Stimulated activated naive CD4-positive, alpha-beta T cell (primary cell): ENCODE data around the gene TMEM260.

Source experiments
- DNase-seq, 6 experiments: peaks; one replicate each; lab custom pipeline; 2025; lab: John Stamatoyannopoulos, UW

Gene TMEM260

GRCh38 chr14:56579345-56580220 is at the start of gene TMEM260:
TSS of gene TMEM260 (plus strand) at chr14:56579798. CDS start at chr14:56579915, 117 bp downstream.
- DNase-seq: peak; percentile 78 to 99 (median 90)

- no peak for DNase-seq
These were observed 47.1 kb upstream of the TMEM260 start for GRCh38 chr14:56532546-56532945.

DNA sequence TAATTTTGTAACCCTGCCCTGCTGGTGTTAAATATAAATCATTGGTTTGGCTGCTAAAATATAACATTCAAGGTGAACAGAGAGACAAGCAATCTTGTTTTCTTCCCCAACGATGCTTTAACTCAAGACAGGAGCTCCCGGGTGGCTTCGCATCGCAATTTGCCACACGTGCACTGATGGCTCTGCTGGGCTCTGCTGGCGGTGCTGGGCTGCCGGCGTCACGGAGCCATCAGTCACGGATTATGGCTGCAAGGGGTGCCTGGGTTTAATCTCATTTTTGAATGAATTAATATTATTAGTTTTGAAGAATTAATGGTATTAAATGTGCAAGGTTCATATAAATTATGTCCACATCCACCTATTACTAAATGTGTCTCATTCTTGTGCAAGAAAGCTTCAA is 44.9 kb upstream of the TMEM260 start:
- DNase-seq: no peak

DNA sequence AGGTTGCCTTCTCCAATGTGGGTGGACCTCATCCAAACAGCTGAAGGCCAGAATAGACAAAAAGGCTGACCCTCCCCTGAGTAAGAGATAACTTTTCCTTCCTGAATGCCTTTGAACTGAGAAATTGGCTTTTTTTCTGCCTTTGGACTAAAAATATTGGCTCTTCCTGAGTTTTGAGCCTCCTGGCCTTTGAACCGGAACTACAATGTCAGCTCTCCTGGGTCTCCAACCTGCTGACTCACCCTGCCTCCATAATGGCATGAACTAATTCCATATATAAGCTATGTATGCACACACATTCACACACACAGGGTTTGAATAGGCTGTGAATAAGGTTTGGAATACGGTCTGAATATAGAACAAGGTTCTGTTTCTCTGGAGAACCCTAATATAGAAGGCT is 39.7 kb upstream of the TMEM260 start:
- DNase-seq: no peak

DNA sequence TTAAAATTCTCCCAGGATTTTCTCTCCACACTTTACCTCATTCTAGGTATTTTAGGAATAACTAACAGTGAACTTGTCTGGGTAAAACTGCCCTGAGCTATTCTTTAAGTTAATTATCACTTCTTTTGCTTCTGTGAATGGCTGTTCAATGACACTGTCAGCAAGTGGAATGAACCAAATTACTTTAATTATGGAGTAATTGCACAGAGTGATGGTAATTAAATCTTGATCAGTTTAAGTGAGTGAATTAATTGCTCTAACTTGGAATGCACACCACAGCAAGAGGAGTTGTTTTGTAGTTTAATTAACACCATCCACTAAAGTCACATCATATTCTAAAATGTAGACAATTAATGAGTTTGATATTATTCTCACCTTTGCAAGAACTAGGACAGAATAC is 36.2 kb upstream of the TMEM260 start:
- no peak for DNase-seq

GRCh38 chr14:56549721-56550120 is 29.9 kb upstream of the TMEM260 start:
- no peak for DNase-seq

GRCh38 chr14:56552615-56553014 is 27.0 kb upstream of the TMEM260 start:
- no peak for DNase-seq

GRCh38 chr14:56554301-56554700 is 25.3 kb upstream of the TMEM260 start:
- no peak for DNase-seq

- DNase-seq: no peak
These were observed 23.6 kb upstream of the TMEM260 start for GRCh38 chr14:56555921-56556570.

DNA sequence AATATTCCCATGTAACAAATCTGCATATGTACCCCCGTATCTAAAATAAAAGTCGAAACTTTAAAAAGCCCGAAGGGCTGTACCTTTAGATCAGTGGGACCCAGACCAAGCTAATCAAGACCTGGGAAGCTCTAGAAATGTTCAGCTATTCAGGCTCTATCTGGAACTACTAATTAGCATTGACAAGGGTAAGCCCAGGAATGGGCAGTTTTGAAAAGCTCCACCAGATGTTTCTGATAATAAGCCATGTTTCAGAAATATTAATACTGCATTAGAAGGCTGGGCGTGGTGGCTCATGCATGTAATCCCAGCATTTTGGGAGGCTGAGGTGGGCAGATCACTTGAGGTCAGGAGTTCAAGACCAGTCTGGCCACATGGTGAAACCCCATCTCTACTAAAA is 20.4 kb upstream of the TMEM260 start:
- DNase-seq: no peak

DNA sequence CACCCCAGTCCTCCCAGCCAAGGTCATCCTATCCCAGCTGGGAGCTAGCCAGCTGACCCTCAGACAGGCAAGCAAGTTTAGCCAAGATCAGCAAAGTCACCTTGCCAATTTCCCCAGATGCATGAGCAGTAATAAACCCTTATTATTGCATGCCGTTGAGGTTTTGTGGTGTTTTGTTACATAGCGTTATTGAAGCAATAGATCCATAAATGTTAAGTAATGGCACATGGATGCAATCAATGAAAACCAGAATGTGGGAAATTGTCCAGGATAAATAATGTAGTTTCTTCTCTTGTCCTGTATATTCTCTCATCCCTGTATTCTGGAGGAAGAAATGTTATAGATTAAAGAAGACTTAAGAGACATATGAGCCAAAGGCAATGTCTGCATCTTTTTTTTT is 18.0 kb upstream of the TMEM260 start:
- no peak for DNase-seq

- no peak for DNase-seq
These were observed 16.7 kb upstream of the TMEM260 start for GRCh38 chr14:56562883-56563282.

GRCh38 chr14:56569174-56569573 is 10.4 kb upstream of the TMEM260 start:
- no peak for DNase-seq

DNA sequence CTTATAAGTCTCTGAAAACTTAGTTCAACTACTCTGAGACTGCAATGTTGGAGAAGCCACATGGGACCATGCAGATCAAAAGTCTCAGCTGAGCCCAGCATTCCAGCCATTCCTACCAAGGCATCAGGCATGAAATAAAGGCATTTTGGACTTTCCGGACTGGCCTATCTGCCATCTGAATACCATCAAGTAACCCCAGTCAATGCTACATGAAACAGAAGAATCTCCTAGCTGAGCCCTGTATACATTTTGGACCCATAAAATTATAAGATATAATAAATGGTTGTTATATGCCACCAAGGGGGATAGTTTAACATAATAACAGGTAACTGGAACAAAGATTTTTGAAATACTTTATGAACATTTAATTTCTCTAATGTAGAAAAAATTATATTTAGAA is 9.3 kb upstream of the TMEM260 start:
- no peak for DNase-seq

GRCh38 chr14:56580221-56580711 is 668 bp downstream of the TMEM260 start:
- peak in 1 of 6 experiments; percentile 32 for DNase-seq

DNA sequence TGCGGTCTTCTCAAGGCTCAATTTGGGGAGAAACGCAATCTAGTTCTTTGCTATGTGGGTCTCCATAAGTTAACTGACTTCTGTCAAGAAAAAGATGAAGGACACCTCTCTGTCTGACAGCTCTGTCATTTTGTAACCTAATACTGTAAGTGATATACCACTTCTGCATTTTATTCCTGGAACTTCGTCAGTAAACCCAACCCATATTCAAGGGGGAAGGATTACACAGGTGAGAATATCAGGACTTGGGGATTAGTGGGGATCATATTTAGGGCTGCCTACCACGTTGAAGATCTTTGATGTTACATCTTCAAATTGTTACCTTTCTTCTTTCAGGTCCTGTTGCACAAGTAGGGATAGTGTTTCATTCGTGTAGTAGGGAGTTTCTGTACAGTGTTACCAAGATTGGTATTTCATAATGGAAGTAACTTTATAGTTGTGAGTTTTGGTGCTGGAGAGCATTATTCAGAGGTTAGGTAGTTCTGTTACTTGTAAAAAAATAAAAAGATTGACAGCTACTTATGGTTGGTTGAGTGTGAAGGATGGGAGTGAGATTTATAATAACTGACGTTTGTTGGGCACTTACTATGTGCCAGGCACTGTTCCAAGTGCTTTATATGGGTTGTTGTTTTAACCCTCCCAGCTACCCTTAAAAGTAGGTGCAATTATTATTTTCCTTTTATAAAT is 1.6 kb downstream of the TMEM260 start:
- DNase-seq: no peak

DNA sequence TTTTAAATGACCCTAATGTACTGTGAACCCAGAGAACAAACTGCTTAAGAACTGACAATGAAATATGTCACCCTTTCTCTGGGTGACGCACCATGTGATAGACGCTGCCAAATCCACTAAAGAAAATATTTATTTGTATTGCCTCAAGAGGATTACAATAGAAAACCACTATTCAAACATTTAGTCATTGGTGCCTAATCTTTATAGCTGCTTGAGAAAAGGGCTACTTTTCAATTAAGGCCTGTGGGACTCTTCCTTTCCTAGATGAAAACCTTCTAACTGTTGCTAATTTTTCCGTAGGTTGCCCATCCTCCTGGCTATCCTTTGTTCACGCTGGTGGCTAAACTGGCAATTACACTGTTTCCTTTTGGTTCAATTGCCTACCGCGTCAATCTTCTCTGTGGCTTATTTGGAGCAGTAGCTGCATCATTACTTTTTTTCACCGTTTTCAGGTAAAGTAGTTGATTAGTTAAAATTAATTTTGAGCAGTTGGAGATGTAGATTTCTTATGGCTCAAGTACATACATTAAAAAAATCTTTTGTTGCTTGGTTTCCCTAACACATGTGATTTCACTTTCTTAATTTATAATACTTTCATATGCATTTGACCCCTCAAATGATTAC is 6.0 kb downstream of the TMEM260 start:
- DNase-seq: no peak

- no peak for DNase-seq
These were observed 8.1 kb downstream of the TMEM260 start for GRCh38 chr14:56587701-56588100.

DNA sequence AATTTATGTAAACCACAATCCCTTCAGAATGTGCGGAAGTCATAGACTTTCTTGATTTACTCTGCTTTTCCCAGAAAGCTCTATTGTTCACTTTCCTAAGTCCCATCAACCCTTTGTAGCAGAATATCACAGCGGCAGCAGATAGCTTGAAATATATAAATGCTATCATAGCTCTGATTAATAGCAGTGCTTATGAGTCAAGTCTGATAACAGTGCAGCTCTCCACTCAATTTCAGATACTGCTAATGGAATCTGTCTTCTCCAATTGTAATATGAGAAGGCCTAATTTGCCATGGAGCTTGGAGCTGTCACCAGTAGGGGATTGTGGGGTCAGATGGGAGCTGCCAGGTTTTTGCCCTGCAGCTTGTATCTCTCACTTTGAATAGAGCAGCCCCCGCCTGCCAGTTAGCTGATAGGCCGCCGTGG is 10.9 kb downstream of the TMEM260 start:
- no peak for DNase-seq

GRCh38 chr14:56592746-56593544 is 13.3 kb downstream of the TMEM260 start:
- DNase-seq: no peak

DNA sequence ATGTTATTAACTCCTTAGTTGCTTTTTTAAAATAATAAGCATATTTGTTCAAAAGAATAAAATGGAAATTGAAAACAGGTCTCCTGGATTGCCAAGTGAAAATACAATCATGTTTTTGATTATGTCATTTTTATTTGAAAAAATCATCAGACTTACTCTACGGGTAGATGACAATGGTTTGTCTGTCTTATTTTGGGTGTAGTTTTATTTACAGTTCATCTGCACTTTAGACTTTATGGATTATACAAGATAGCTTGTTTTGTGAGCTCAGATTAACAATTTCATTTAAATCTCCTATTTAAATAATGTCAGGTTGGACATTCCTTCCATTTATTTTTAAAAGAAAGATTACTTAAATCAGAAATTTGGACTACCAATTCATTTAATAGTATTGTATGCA is 14.8 kb downstream of the TMEM260 start:
- no peak for DNase-seq
